ENCODE results near the gene GPR157.

The GPR157 gene

GRCh38 chr1:9059891-9060744 is 68.8 kb downstream of the GPR157 start:
- no peak for DNase-seq

- DNase-seq = no peak
These were observed 70.4 kb downstream of the GPR157 start for GRCh38 chr1:9058465-9058864.

- no peak for DNase-seq
These were observed 71.1 kb downstream of the GPR157 start for GRCh38 chr1:9057851-9058250.

- no peak for DNase-seq
These were observed 76.4 kb downstream of the GPR157 start for GRCh38 chr1:9052272-9053049.

GRCh38 chr1:9051379-9051778 is 77.5 kb downstream of the GPR157 start:
- DNase-seq = no peak

- no peak for DNase-seq
These were observed 78.1 kb downstream of the GPR157 start for GRCh38 chr1:9050803-9051202.
